ENCODE measurements around the gene NBAS.

NBAS gene

DNA sequence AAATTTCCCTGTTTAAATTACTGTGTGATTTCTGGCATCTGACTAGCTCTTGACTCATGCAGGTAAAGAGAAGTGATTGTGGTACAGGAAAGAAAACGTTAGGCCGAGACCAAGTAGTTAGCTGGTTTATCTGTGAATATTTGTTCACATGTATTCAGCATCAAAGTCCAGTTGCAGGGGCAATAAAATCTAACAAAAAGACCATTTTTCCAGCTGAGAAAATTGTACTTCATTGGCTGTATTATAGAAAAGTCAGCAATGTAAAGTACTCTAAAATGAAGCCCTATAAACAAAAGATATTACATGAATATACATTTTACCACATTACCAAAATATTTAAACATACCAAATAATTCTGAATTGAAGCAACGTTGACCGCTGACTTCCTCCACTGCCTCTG, 88.3 kb downstream of the NBAS start:
- TF ChIP-seq CTCF (IDR thresholded peaks at IDR 0.05; ENCODE audit: control insufficient read depth, extremely low read depth, insufficient read depth), result no peak
- DNase-seq (ENCODE audit: low read depth), result no peak
- H3K4me3 ChIP-seq (ENCODE audit: low read depth, low read length), result no peak overlapping the region

GRCh38 chr2:15472133-15472532, 89.0 kb downstream of the NBAS start:
- no peak overlapping the region for H3K4me3 ChIP-seq (ENCODE audit: low read depth, low read length)
- DNase-seq (ENCODE audit: low read depth), result no peak
- TF ChIP-seq CTCF (IDR thresholded peaks at IDR 0.05; ENCODE audit: control insufficient read depth, extremely low read depth, insufficient read depth), result no peak

DNA sequence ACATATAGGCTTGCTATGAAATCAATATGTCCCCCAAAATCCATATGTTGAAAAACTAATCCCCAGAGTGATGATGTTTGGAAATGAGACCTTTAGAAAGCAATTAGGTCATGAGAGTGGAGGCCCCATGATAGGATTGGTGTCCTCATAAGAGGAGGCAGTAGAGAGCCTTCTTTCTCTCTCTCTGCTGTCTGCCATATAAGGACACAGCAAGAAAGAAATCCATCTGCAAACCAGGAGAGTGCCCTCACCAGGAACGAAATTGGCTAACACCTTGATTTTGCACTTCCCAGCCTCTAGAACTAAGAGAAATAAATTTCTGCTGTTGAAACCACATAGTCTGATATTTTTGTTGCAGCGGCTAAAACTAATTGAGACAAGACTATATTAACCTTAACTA, 89.5 kb downstream of the NBAS start:
- no peak for DNase-seq (ENCODE audit: low read depth)
- no peak for TF ChIP-seq CTCF (IDR thresholded peaks at IDR 0.05; ENCODE audit: control insufficient read depth, extremely low read depth, insufficient read depth)
- no peak overlapping the region for H3K4me3 ChIP-seq (ENCODE audit: low read depth, low read length)

GRCh38 chr2:15460112-15460620, 101.0 kb downstream of the NBAS start:
- no peak for TF ChIP-seq CTCF (IDR thresholded peaks at IDR 0.05; ENCODE audit: control insufficient read depth, extremely low read depth, insufficient read depth)
- DNase-seq (ENCODE audit: low read depth), result no peak

GRCh38 chr2:15458277-15458676, 102.9 kb downstream of the NBAS start:
- DNase-seq (ENCODE audit: low read depth), result no peak
- no peak for TF ChIP-seq CTCF (IDR thresholded peaks at IDR 0.05; ENCODE audit: control insufficient read depth, extremely low read depth, insufficient read depth)
- no peak overlapping the region for H3K4me3 ChIP-seq (ENCODE audit: low read depth, low read length)

More at GRCh38 chr2:15460112-15460620, 101.0 kb downstream of the NBAS start:
- H3K4me3 ChIP-seq (ENCODE audit: low read depth, low read length), result no peak overlapping the region

- H3K4me3 ChIP-seq (ENCODE audit: low read depth, low read length), result no peak overlapping the region
- TF ChIP-seq CTCF (IDR thresholded peaks at IDR 0.05; ENCODE audit: control insufficient read depth, extremely low read depth, insufficient read depth), result no peak
- DNase-seq (ENCODE audit: low read depth), result no peak
These were observed 103.3 kb downstream of the NBAS start for GRCh38 chr2:15457868-15458267.

GRCh38 chr2:15456352-15456751, 104.8 kb downstream of the NBAS start:
- DNase-seq (ENCODE audit: low read depth), result no peak
- no peak for TF ChIP-seq CTCF (IDR thresholded peaks at IDR 0.05; ENCODE audit: control insufficient read depth, extremely low read depth, insufficient read depth)
- H3K4me3 ChIP-seq (ENCODE audit: low read depth, low read length), result no peak overlapping the region
